HEK293 (cell line): ENCODE results near the gene PRRG3.

Experiments used
- CTCF ChIA-PET: fragments of 350-600 bp; formaldehyde crosslinking; extraction: SDS; loops from one replicate; lab custom pipeline; 2021; ENCODE audit warnings: antibody characterized with exemption; lab: Yijun Ruan, JAX
- POLR2A ChIA-PET: fragments of 300-600 bp; formaldehyde crosslinking; extraction: SDS; loops from one replicate; lab custom pipeline; 2020; ENCODE audit warnings: antibody characterized with exemption, inconsistent platforms; lab: Yijun Ruan, JAX
- H3K27ac ChIP-seq: fragments of 200-500 bp; sonication (Bioruptor generic); 2 replicates; pipeline ENCODE4 v1.5.1; 2014; ENCODE audit warnings: low read depth, low read length, control low read depth, inconsistent platforms; ENCODE audit errors: extremely low read depth
- H3K36me3 ChIP-seq, 2 experiments: fragments of 200-500 bp in 1 of 2; sonication (Bioruptor generic) in 1 of 2; 1 replicate in 1 of 2; 2 replicates in 1 of 2; pipeline ENCODE4 v1.5.1; 2014 to 2017; ENCODE audit warnings: inconsistent platforms in 2 of 2, low read length in 2 of 2; ENCODE audit not compliant: control insufficient read depth in 2 of 2, insufficient read depth in 1 of 2
- H3K4me1 ChIP-seq: fragments of 200-500 bp; sonication (Bioruptor generic); 2 replicates; pipeline ENCODE4 v1.5.1; 2014; ENCODE audit warnings: mild to moderate bottlenecking, low read length, inconsistent platforms; ENCODE audit not compliant: control insufficient read depth, insufficient read depth
- H3K4me3 ChIP-seq: 2 replicates; pipeline ENCODE4 v1.5.1; 2011; ENCODE audit warnings: low read depth, mild to moderate bottlenecking, control low read depth, low read length, moderate library complexity
- H3K9me3 ChIP-seq: fragments of 200-500 bp; sonication (Bioruptor generic); 2 replicates; pipeline ENCODE4 v1.5.1; 2014; ENCODE audit warnings: low read depth, low read length, inconsistent platforms; ENCODE audit not compliant: control insufficient read depth, insufficient read depth
- EGR2 ChIP-seq: fragments of 450-650 bp; formaldehyde crosslinking; IDR thresholded peaks from 2 replicates; pipeline ENCODE4 v1.5.1; 2016; ENCODE audit warnings: low read depth, missing biosample characterization, missing genetic modification characterization
- HOXD13 ChIP-seq: sonication (generic); formaldehyde crosslinking; IDR thresholded peaks from 2 replicates; pipeline ENCODE4 v1.8.0; 2022; ENCODE audit warnings: missing genetic modification reagents, borderline replicate concordance
- MEIS1 ChIP-seq: sonication (generic); formaldehyde crosslinking; IDR thresholded peaks from 2 replicates; pipeline ENCODE4 v1.8.1; 2022; ENCODE audit warnings: missing genetic modification reagents, mild to moderate bottlenecking, borderline replicate concordance
- SETDB1 ChIP-seq: IDR thresholded peaks from one replicate; pipeline ENCODE4 v1.6.1; 2017; ENCODE audit warnings: mild to moderate bottlenecking, low read length, moderate library complexity, mixed read lengths; ENCODE audit not compliant: insufficient read length
- TRIM28 ChIP-seq: IDR thresholded peaks from 2 replicates; pipeline ENCODE4 v1.6.1; 2011; ENCODE audit warnings: low read length, control low read depth, borderline replicate concordance
- ZNF121 ChIP-seq: fragments of 450-650 bp; formaldehyde crosslinking; IDR thresholded peaks from 2 replicates; pipeline ENCODE4 v1.5.1; 2016; ENCODE audit warnings: missing biosample characterization, missing genetic modification characterization
- ZNF140 ChIP-seq: fragments of 450-650 bp; formaldehyde crosslinking; IDR thresholded peaks from 2 replicates; pipeline ENCODE4 v1.5.1; 2016; ENCODE audit warnings: missing biosample characterization, missing genetic modification characterization
- ZNF175 ChIP-seq: fragments of 450-650 bp; formaldehyde crosslinking; IDR thresholded peaks from 2 replicates; pipeline ENCODE4 v1.5.1; 2016; ENCODE audit warnings: missing biosample characterization, missing genetic modification characterization
- ZNF302 ChIP-seq: fragments of 450-650 bp; formaldehyde crosslinking; IDR thresholded peaks from 2 replicates; pipeline ENCODE4 v1.5.1; 2016; ENCODE audit warnings: missing biosample characterization, missing genetic modification characterization, low read depth
- ZNF350 ChIP-seq: fragments of 450-650 bp; formaldehyde crosslinking; IDR thresholded peaks from 2 replicates; pipeline ENCODE4 v1.5.0; 2017; ENCODE audit warnings: missing biosample characterization, mild to moderate bottlenecking, missing genetic modification characterization
- ZNF530 ChIP-seq: fragments of 450-650 bp; formaldehyde crosslinking; IDR thresholded peaks from 2 replicates; pipeline ENCODE4 v1.5.1; 2016; ENCODE audit warnings: low read depth, missing biosample characterization, missing genetic modification characterization
- ZNF560 ChIP-seq: fragments of 450-650 bp; formaldehyde crosslinking; IDR thresholded peaks from 2 replicates; pipeline ENCODE4 v1.5.1; 2017; ENCODE audit warnings: missing biosample characterization, missing genetic modification characterization, borderline replicate concordance
- ZNF654 ChIP-seq: fragments of 450-650 bp; formaldehyde crosslinking; IDR thresholded peaks from 2 replicates; pipeline ENCODE4 v1.5.1; 2016; ENCODE audit warnings: low read depth, missing biosample characterization, missing genetic modification characterization
- ZNF658 ChIP-seq: fragments of 450-650 bp; formaldehyde crosslinking; IDR thresholded peaks from 2 replicates; pipeline ENCODE4; 2016; ENCODE audit warnings: missing biosample characterization, missing genetic modification characterization
- ZNF776 ChIP-seq: fragments of 450-650 bp; formaldehyde crosslinking; IDR thresholded peaks from 2 replicates; pipeline ENCODE4 v1.5.0; 2017; ENCODE audit warnings: missing biosample characterization, missing genetic modification characterization, borderline replicate concordance
- ZNF791 ChIP-seq: fragments of 450-650 bp; formaldehyde crosslinking; IDR thresholded peaks from 2 replicates; pipeline ENCODE4 v1.5.1; 2016; ENCODE audit warnings: missing biosample characterization, missing genetic modification characterization
- ZNF792 ChIP-seq: fragments of 450-650 bp; formaldehyde crosslinking; IDR thresholded peaks from 2 replicates; pipeline ENCODE4 v1.5.1; 2016; ENCODE audit warnings: missing biosample characterization, missing genetic modification characterization
- TF ChIP-seq, protein P1 (sequence below): IDR thresholded peaks from 2 replicates; pipeline ENCODE4 v1.6.1; 2011; ENCODE audit warnings: mild to moderate bottlenecking, low read depth, low read length, borderline replicate concordance
- TF ChIP-seq, protein P2 (sequence below): fragments of 450-650 bp; formaldehyde crosslinking; IDR thresholded peaks from 2 replicates; pipeline ENCODE4 v1.5.1; 2017; ENCODE audit warnings: missing biosample characterization, missing genetic modification characterization
- TF ChIP-seq, protein P3 (sequence below): fragments of 450-650 bp; formaldehyde crosslinking; IDR thresholded peaks from 2 replicates; pipeline ENCODE4 v1.5.1; 2016; ENCODE audit warnings: missing biosample characterization, missing genetic modification characterization
- TF ChIP-seq, protein P4 (sequence below): fragments of 450-650 bp; formaldehyde crosslinking; IDR thresholded peaks from 2 replicates; pipeline ENCODE4 v1.5.1; 2016; ENCODE audit warnings: missing biosample characterization, missing genetic modification characterization
- TF ChIP-seq, protein P5 (sequence below): fragments of 450-650 bp; formaldehyde crosslinking; IDR thresholded peaks from 2 replicates; pipeline ENCODE4 v1.5.1; 2016; ENCODE audit warnings: missing biosample characterization, missing genetic modification characterization
- TF ChIP-seq, protein P6 (sequence below): fragments of 450-650 bp; formaldehyde crosslinking; IDR thresholded peaks from 2 replicates; pipeline ENCODE4 v1.5.1; 2016; ENCODE audit warnings: missing biosample characterization, missing genetic modification characterization

PRRG3 gene

DNA sequence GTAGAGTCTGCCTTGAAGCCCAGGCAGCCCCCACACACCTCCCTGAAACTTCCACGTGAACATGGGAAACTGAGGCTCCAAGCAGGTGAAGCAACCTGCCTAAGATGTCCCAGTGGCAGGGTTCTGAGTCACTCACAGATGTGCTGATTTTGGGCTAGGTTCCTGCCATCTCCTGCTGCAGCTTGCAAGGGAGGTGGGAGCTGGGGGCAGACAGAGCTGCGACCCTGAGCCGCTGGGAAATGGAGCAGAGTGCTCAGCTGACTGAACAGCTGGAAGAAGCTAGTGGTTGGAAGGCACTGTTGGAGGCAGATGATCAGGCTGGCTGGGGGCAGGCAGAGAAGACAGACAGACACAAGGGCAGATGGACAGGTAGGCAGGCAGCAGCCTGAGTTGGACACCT, 17.0 kb downstream of the PRRG3 start:
- Histone ChIP-seq H3K36me3 (no peaks in the 10 kb centered on the region), H3K9me3 (no peaks in the 10 kb centered on the region), H3K27ac (no peak overlapping the region), H3K4me1 (no peaks in the 10 kb centered on the region), H3K4me3 (no peak overlapping the region)
- ChIA-PET CTCF (interaction anchor here (0.6 to 1.2 kb wide), 6 partner anchors 15 to 923 kb away, joined by 3 to 6 read pairs (median 4); no protein-coding TSS in a partner anchor), POLR2A (no interaction called here)
- TF ChIP-seq, protein P1, sequence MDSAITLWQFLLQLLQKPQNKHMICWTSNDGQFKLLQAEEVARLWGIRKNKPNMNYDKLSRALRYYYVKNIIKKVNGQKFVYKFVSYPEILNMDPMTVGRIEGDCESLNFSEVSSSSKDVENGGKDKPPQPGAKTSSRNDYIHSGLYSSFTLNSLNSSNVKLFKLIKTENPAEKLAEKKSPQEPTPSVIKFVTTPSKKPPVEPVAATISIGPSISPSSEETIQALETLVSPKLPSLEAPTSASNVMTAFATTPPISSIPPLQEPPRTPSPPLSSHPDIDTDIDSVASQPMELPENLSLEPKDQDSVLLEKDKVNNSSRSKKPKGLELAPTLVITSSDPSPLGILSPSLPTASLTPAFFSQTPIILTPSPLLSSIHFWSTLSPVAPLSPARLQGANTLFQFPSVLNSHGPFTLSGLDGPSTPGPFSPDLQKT, result no peak
- TF ChIP-seq ZNF140 (tag by site-specific recombination) (no peak), ZNF560 (tag by site-specific recombination) (no peak), ZNF658 (tag by site-specific recombination) (no peak), ZNF302 (tag by site-specific recombination) (no peak), ZNF776 (no peak), ZNF791 (tag by site-specific recombination) (no peak), EGR2 (tag by site-specific recombination) (no peak), SETDB1 (no peak), TRIM28 (no peak), ZNF121 (tag by site-specific recombination) (no peak), HOXD13 (no peak), ZNF530 (tag by site-specific recombination) (no peak), ZNF175 (tag by site-specific recombination) (no peak), MEIS1 (CRISPR knock-in tag) (no peak)
- TF ChIP-seq, protein P2, sequence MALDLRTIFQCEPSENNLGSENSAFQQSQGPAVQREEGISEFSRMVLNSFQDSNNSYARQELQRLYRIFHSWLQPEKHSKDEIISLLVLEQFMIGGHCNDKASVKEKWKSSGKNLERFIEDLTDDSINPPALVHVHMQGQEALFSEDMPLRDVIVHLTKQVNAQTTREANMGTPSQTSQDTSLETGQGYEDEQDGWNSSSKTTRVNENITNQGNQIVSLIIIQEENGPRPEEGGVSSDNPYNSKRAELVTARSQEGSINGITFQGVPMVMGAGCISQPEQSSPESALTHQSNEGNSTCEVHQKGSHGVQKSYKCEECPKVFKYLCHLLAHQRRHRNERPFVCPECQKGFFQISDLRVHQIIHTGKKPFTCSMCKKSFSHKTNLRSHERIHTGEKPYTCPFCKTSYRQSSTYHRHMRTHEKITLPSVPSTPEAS (tag by site-specific recombination), result no peak
- TF ChIP-seq, protein P3, sequence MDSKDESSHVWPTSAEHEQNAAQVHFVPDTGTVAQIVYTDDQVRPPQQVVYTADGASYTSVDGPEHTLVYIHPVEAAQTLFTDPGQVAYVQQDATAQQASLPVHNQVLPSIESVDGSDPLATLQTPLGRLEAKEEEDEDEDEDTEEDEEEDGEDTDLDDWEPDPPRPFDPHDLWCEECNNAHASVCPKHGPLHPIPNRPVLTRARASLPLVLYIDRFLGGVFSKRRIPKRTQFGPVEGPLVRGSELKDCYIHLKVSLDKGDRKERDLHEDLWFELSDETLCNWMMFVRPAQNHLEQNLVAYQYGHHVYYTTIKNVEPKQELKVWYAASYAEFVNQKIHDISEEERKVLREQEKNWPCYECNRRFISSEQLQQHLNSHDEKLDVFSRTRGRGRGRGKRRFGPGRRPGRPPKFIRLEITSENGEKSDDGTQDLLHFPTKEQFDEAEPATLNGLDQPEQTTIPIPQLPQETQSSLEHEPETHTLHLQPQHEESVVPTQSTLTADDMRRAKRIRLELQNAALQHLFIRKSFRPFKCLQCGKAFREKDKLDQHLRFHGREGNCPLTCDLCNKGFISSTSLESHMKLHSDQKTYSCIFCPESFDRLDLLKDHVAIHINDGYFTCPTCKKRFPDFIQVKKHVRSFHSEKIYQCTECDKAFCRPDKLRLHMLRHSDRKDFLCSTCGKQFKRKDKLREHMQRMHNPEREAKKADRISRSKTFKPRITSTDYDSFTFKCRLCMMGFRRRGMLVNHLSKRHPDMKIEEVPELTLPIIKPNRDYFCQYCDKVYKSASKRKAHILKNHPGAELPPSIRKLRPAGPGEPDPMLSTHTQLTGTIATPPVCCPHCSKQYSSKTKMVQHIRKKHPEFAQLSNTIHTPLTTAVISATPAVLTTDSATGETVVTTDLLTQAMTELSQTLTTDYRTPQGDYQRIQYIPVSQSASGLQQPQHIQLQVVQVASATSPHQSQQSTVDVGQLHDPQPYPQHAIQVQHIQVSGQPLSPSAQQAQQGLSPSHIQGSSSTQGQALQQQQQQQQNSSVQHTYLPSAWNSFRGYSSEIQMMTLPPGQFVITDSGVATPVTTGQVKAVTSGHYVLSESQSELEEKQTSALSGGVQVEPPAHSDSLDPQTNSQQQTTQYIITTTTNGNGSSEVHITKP (tag by site-specific recombination), result no peak
- TF ChIP-seq, protein P4, sequence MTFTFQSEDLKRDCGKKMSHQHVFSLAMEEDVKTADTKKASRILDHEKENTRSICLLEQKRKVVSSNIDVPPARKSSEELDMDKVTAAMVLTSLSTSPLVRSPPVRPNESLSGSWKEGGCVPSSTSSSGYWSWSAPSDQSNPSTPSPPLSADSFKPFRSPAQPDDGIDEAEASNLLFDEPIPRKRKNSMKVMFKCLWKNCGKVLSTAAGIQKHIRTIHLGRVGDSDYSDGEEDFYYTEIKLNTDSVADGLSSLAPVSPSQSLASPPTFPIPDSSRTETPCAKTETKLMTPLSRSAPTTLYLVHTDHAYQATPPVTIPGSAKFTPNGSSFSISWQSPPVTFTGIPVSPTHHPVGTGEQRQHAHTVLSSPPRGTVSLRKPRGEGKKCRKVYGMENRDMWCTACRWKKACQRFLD (tag by site-specific recombination), result no peak

DNA sequence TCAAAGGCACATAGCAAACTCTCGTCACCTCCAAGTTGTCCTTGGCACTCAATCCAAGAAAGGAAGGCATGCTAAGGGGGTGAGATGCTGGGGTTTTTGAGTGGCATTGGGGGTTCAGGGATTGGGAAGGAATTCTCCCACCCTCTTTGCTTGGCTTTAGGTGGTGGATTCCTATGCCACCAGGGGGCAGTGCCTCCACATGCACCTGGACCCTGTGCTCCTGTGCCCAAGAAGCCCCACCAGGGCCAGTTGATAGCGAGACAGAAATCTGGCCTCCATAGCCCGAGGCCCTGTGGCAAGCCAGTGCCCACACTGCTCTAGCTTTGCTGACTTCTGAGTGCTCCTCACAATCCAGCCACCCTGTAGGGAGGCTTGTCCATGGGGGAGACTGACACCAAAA, 18.6 kb downstream of the PRRG3 start:
- Histone ChIP-seq H3K4me1 (no peaks in the 10 kb centered on the region), H3K36me3 (no peaks in the 10 kb centered on the region), H3K27ac (no peak overlapping the region), H3K4me3 (no peak overlapping the region), H3K9me3 (no peaks in the 10 kb centered on the region)
- ChIA-PET POLR2A (no interaction called here), CTCF (interaction anchor here (0.6 to 2.3 kb wide), 11 partner anchors 11 to 1107 kb away, joined by 3 to 6 read pairs (median 4); no protein-coding TSS in a partner anchor)
- TF ChIP-seq ZNF792 (tag by site-specific recombination) (no peak), ZNF654 (tag by site-specific recombination) (peak; percentile 43), ZNF350 (tag by site-specific recombination) (no peak)
- TF ChIP-seq, protein P5, sequence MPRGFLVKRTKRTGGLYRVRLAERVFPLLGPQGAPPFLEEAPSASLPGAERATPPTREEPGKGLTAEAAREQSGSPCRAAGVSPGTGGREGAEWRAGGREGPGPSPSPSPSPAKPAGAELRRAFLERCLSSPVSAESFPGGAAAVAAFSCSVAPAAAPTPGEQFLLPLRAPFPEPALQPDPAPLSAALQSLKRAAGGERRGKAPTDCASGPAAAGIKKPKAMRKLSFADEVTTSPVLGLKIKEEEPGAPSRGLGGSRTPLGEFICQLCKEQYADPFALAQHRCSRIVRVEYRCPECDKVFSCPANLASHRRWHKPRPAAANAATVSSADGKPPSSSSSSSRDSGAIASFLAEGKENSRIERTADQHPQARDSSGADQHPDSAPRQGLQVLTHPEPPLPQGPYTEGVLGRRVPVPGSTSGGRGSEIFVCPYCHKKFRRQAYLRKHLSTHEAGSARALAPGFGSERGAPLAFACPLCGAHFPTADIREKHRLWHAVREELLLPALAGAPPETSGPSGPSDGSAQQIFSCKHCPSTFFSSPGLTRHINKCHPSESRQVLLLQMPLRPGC, result no peak
- TF ChIP-seq, protein P6, sequence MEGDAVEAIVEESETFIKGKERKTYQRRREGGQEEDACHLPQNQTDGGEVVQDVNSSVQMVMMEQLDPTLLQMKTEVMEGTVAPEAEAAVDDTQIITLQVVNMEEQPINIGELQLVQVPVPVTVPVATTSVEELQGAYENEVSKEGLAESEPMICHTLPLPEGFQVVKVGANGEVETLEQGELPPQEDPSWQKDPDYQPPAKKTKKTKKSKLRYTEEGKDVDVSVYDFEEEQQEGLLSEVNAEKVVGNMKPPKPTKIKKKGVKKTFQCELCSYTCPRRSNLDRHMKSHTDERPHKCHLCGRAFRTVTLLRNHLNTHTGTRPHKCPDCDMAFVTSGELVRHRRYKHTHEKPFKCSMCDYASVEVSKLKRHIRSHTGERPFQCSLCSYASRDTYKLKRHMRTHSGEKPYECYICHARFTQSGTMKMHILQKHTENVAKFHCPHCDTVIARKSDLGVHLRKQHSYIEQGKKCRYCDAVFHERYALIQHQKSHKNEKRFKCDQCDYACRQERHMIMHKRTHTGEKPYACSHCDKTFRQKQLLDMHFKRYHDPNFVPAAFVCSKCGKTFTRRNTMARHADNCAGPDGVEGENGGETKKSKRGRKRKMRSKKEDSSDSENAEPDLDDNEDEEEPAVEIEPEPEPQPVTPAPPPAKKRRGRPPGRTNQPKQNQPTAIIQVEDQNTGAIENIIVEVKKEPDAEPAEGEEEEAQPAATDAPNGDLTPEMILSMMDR (tag by site-specific recombination), result peak; percentile 41; the same call in 1 of the 2 replicates
